GM12878 (cell line): ENCODE measurements around the gene BRSK2. TPM values are rescaled to one million over a fixed set of nuclear protein-coding genes. Genes with fewer than 3 reads are reported as not detected.

Experiments used
- ATAC-seq: fragments of 200-7000 bp; cut with Tn5 transposase; 3 replicates; pipeline ENCODE4 v1.9.1; 2020; ENCODE audit warnings: mild to moderate bottlenecking, moderate library complexity
- BruUV-seq: library from RNA; stranded (reverse); fragments of 400-500 nt; replicated peaks from 2 replicates; lab custom pipeline; 2021; lab: Mats Ljungman, UMichigan
- CTCF ChIA-PET: fragments of 300-600 bp; sonication (Branson Sonifier 250); formaldehyde crosslinking; extraction: SDS; loops from one replicate; lab custom pipeline; 2021; ENCODE audit warnings: inconsistent platforms; lab: Yijun Ruan, JAX
- POLR2A ChIA-PET: fragments of 350-600 bp; formaldehyde crosslinking; extraction: SDS; loops from one replicate; lab custom pipeline; 2021; ENCODE audit warnings: inconsistent platforms; lab: Charles Lee
- RAD21 ChIA-PET: fragments of 300-600 bp; sonication (Branson Sonifier 250); formaldehyde crosslinking; loops from one replicate; lab custom pipeline; 2023; ENCODE audit warnings: antibody characterized with exemption; ENCODE audit not compliant: unreplicated experiment; lab: Charles Lee
- SMC1A ChIA-PET: fragments of 300-600 bp; sonication (Branson Sonifier 250); formaldehyde crosslinking; loops from one replicate; lab custom pipeline; 2023; ENCODE audit not compliant: unreplicated experiment, uncharacterized antibody; lab: Charles Lee
- DNase-seq: peaks from one replicate; pipeline ENCODE4 v3.0.0-alpha.2; 2011; ENCODE audit warnings: low read depth, low spot score
- FAIRE-seq: peaks from 3 replicates; lab custom pipeline; 2011; peaks lifted over from hg19 to GRCh38; lab: Jason Lieb, UNC
- H2AFZ ChIP-seq: 2 replicates; pipeline ENCODE4 v1.6.0; 2011; ENCODE audit warnings: low read depth, low read length, control low read depth; ENCODE audit not compliant: control insufficient read depth
- H3K27ac ChIP-seq: 2 replicates; pipeline ENCODE4 v1.5.1; 2011; ENCODE audit warnings: control low read depth; ENCODE audit not compliant: control insufficient read depth, insufficient read depth
- H3K27me3 ChIP-seq, 2 experiments: replicated peaks in 1 of 2; 2 replicates each; pipeline versions ENCODE4 v1.6.0 to v1.6.1; 2011; ENCODE audit warnings: low read length in 1 of 2; ENCODE audit not compliant: control insufficient read depth in 2 of 2, insufficient read depth in 2 of 2
- H3K36me3 ChIP-seq, 2 experiments: 2 replicates each; pipeline ENCODE4 v1.5.1; 2011; ENCODE audit warnings: low read length in 1 of 2; ENCODE audit not compliant: control insufficient read depth in 2 of 2, insufficient read depth in 2 of 2
- H3K4me1 ChIP-seq: 2 replicates; pipeline ENCODE4 v1.6.1; 2011; ENCODE audit warnings: mild to moderate bottlenecking, low read length, moderate library complexity, mixed read lengths; ENCODE audit not compliant: control insufficient read depth, insufficient read depth
- H3K4me2 ChIP-seq: 2 replicates; pipeline ENCODE4 v1.6.0; 2011; ENCODE audit warnings: control low read depth; ENCODE audit not compliant: control insufficient read depth, insufficient read depth
- H3K4me3 ChIP-seq: fragments of 200-600 bp; sonication (generic); 2 replicates; pipeline ENCODE4 v1.5.1; 2016
- H3K79me2 ChIP-seq: 2 replicates; pipeline ENCODE4 v1.6.0; 2011; ENCODE audit warnings: low read length; ENCODE audit not compliant: control insufficient read depth, insufficient read depth
- H3K9ac ChIP-seq: 2 replicates; pipeline ENCODE4 v1.8.0; 2011; ENCODE audit warnings: low read length, control low read depth, mixed read lengths; ENCODE audit not compliant: control insufficient read depth, insufficient read depth
- H3K9me3 ChIP-seq: replicated peaks from 3 replicates; pipeline ENCODE4 v1.5.1; 2011; ENCODE audit warnings: mild to moderate bottlenecking, low read length; ENCODE audit not compliant: control insufficient read depth, insufficient read depth
- H4K20me1 ChIP-seq: 2 replicates; pipeline ENCODE4 v1.6.0; 2011; ENCODE audit not compliant: control insufficient read depth, insufficient read depth
- ASH2L ChIP-seq: fragments of 300-600, 200-600 bp; sonication (generic); IDR thresholded peaks from 2 replicates; pipeline ENCODE4 v1.6.1; 2017; ENCODE audit warnings: low read depth, mild to moderate bottlenecking, borderline replicate concordance
- CHD1 ChIP-seq: IDR thresholded peaks from 2 replicates; pipeline ENCODE4 v1.6.1; 2012; ENCODE audit warnings: low read depth, low read length, improper control_type of control experiment
- EP300 ChIP-seq, 2 experiments: fragments of 150-350 bp in 1 of 2; IDR thresholded peaks; 2 replicates each; pipeline ENCODE4 v1.6.1; 2011 to 2012; ENCODE audit warnings: low read depth in 2 of 2, low read length in 2 of 2, borderline replicate concordance in 1 of 2, improper control_type of control experiment in 1 of 2, inconsistent platforms in 1 of 2; ENCODE audit not compliant: control insufficient read depth in 1 of 2
- HDAC2 ChIP-seq: fragments of 200-600 bp; sonication (generic); IDR thresholded peaks from 2 replicates; pipeline ENCODE4 v1.6.1; 2017
- NBN ChIP-seq: fragments of 450-650 bp; IDR thresholded peaks from 2 replicates; pipeline ENCODE4 v1.6.1; 2016
- POU2F2 ChIP-seq: IDR thresholded peaks from 3 replicates; pipeline ENCODE4 v1.6.1; 2011; ENCODE audit warnings: low read depth, mild to moderate bottlenecking, low read length, borderline replicate concordance
- RCOR1 ChIP-seq: conservative IDR thresholded peaks from 2 replicates; pipeline ENCODE4 v1.6.1; 2012; ENCODE audit warnings: low read depth, low read length, improper control_type of control experiment
- RELA ChIP-seq: fragments of 450-650 bp; IDR thresholded peaks from 2 replicates; pipeline ENCODE4 v1.8.0; 2014; ENCODE audit warnings: borderline replicate concordance; ENCODE audit not compliant: partially characterized antibody
- YBX1 ChIP-seq: fragments of 450-650 bp; IDR thresholded peaks from 2 replicates; pipeline ENCODE4 v1.6.1; 2016; ENCODE audit warnings: antibody characterized with exemption
- WGBS: methylation state at CpG from one replicate; pipeline ENCODE4 v1.1.6; 2016; ENCODE audit warnings: low lambda C conversion rate; ENCODE audit not compliant: insufficient replicate concordance, insufficient coverage; ENCODE audit errors: missing lambda C conversion rate; 5-methylcytosine and 5-hydroxymethylcytosine counted together
- in situ Hi-C: fragments of 300-500 bp; cut with MboI; formaldehyde crosslinking; loops from 9 replicates; pipeline ENCODE4 v1.14.3; 2018; ENCODE audit warnings: mixed read lengths
- intact Hi-C: fragments of 100-400 bp; cut with micrococcal nuclease; formaldehyde crosslinking; loops from one replicate; pipeline ENCODE4 v1.14.2; 2022; ENCODE audit not compliant: unreplicated experiment
- polyA plus RNA-seq, 11 experiments: library from polyadenylated mRNA; depleted of rRNA in 4 of 11; unstranded in 6 of 11; stranded (reverse) in 5 of 11; fragments of >200 nt; fragmentation: Nextera tagmentation in 4 of 11; fragmentation: Illumina TruSeq in 1 of 11; extraction: Ambion mirVana in 4 of 11; extraction: Trizol in 1 of 11; gene quantifications; 1 replicate in 1 of 11; 2 replicates in 10 of 11; pipeline versions ENCODE4 v1.2.1 to v1.2.3, GENCODE V29; 2011 to 2016; ENCODE audit warnings: inconsistent platforms in 2 of 11, missing spikeins in 2 of 11, low read depth in 1 of 11
- total RNA-seq, 4 experiments: library from RNA; depleted of rRNA in 3 of 4; stranded (reverse); fragments of >200 nt in 3 of 4; fragmentation: Illumina TruSeq in 1 of 4; extraction: Trizol in 1 of 4; gene quantifications; 2 replicates each; pipeline versions ENCODE4 v1.2.1 to v1.2.3, GENCODE V29; 2013 to 2021
- TF ChIP-seq, protein P1 (sequence below): fragments of 150-350 bp; IDR thresholded peaks from 2 replicates; pipeline ENCODE4 v1.6.1; 2016; ENCODE audit warnings: low read depth, low read length
- TF ChIP-seq, protein P2 (sequence below): fragments of 450-650 bp; IDR thresholded peaks from 2 replicates; pipeline ENCODE4 v1.6.1; 2017; ENCODE audit warnings: borderline replicate concordance
- TF ChIP-seq, protein P3 (sequence below): fragments of 450-650 bp; IDR thresholded peaks from 2 replicates; pipeline ENCODE4 v1.6.1; 2016; ENCODE audit warnings: mild to moderate bottlenecking, moderate library complexity, borderline replicate concordance

The BRSK2 gene
- total and polyA plus RNA-seq, 10 of the 15 experiments (the other 5 are each of a cell fraction or from before 2014, with no cell fraction given), result 0.13 TPM; not detected in 9

DNA sequence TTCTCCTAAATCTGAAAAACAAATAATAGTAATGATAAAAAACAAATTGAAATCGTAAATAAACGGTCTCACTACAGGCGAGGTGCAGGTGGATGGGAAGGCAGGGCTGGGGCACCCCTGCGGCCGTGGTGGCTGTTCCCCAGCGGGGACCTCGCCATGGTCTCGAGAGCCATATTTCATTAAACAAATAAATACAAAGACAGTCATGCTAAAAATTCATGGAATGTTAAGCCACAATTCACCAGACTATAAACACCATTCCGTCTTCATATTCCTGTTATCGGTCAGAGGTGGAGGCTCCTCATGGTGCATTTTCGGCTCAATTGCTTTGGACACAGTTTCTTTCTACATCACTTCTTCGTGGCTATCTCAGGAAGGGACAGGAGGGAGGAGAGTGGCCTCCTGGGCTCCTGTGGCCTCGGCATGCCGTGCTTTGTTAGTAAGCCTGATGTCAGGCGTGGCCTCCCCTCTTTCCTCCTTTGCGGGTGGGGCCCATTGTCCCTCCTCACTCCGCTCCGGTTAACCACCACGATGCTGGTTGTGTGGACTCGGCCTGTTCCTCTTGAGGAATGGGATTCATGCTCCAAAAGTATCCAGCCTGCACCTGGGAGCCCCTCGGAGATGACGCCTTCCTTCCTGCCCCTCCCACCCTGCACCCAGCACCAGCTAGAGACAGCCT is 16.1 kb upstream of the BRSK2 start (continued):
- TF ChIP-seq, protein P1, sequence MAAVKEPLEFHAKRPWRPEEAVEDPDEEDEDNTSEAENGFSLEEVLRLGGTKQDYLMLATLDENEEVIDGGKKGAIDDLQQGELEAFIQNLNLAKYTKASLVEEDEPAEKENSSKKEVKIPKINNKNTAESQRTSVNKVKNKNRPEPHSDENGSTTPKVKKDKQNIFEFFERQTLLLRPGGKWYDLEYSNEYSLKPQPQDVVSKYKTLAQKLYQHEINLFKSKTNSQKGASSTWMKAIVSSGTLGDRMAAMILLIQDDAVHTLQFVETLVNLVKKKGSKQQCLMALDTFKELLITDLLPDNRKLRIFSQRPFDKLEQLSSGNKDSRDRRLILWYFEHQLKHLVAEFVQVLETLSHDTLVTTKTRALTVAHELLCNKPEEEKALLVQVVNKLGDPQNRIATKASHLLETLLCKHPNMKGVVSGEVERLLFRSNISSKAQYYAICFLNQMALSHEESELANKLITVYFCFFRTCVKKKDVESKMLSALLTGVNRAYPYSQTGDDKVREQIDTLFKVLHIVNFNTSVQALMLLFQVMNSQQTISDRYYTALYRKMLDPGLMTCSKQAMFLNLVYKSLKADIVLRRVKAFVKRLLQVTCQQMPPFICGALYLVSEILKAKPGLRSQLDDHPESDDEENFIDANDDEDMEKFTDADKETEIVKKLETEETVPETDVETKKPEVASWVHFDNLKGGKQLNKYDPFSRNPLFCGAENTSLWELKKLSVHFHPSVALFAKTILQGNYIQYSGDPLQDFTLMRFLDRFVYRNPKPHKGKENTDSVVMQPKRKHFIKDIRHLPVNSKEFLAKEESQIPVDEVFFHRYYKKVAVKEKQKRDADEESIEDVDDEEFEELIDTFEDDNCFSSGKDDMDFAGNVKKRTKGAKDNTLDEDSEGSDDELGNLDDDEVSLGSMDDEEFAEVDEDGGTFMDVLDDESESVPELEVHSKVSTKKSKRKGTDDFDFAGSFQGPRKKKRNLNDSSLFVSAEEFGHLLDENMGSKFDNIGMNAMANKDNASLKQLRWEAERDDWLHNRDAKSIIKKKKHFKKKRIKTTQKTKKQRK, result no peak

DNA sequence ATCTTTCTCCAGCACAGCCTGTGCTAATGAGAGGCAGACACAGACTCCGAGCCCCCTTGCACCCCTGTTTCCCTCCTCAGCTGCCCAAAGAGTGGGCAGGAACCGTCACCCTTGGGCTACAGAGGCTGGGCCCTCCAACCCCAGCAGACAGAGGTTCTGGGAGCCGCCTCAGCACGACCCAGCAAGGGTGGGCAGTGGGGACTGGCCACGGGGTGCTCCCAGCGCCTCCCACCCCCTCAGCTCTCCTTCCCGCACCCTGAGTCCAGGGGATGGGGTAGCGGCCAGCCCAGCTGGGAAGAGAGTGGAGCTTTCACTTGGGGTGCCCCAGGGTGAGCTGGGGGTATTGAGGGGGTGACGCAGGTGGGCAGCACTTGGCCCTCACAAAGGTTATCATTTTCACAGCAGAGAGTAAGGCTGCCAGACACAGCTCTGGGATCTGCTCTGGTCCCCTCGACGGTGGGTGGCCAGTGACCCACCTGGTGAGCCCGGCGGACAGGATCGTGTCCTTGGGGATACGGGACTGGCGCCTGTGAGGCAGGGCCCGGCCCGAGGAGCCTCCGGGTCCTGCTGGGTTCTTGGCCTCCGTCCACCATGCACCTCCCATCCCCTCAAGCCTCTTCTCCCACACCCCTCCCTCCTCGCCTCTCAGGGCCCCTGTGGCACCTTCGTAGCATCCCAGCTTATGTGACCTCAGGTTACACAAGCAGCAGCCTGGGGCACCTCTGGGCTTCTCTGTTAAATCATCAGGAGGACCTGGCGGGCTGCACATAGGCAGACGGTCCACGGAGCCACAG is 14.4 kb upstream of the BRSK2 start:
- Histone ChIP-seq H3K9me3 (no peaks in the 10 kb centered on the region), H3K4me1 (no peaks in the 10 kb centered on the region), H3K27me3 (no peaks in the 10 kb centered on the region), H3K4me3 (no peak overlapping the region), H3K9ac (no peak overlapping the region), H2AFZ (no peak overlapping the region), H3K27ac (no peak overlapping the region), H3K79me2 (no peaks in the 10 kb centered on the region), H3K36me3 (no peaks in the 10 kb centered on the region), H3K4me2 (no peak overlapping the region), H4K20me1 (no peaks in the 10 kb centered on the region)
- CTCF ChIA-PET, result no interaction called here
- SMC1A ChIA-PET, result no interaction called here
- POLR2A ChIA-PET, result no interaction called here
- RAD21 ChIA-PET, result no interaction called here
- 38% methylated on average over 25 of the region's 25 CpGs for WGBS
- no peak for ATAC-seq
- in situ Hi-C loops (no loop called here), intact Hi-C loops (no loop called here)
- DNase-seq, result no peak
- BruUV-seq, result no TSS peak
- FAIRE-seq, result no peak
- TF ChIP-seq YBX1, result no peak
- TF ChIP-seq RELA, result no peak
- TF ChIP-seq, protein P2, sequence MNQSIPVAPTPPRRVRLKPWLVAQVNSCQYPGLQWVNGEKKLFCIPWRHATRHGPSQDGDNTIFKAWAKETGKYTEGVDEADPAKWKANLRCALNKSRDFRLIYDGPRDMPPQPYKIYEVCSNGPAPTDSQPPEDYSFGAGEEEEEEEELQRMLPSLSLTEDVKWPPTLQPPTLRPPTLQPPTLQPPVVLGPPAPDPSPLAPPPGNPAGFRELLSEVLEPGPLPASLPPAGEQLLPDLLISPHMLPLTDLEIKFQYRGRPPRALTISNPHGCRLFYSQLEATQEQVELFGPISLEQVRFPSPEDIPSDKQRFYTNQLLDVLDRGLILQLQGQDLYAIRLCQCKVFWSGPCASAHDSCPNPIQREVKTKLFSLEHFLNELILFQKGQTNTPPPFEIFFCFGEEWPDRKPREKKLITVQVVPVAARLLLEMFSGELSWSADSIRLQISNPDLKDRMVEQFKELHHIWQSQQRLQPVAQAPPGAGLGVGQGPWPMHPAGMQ, result no peak
- no peak for TF ChIP-seq CHD1
- no peak for TF ChIP-seq RCOR1
- TF ChIP-seq HDAC2, result no peak
- no peak for TF ChIP-seq EP300 (IDR thresholded peaks at IDR 0.05; ENCODE audit: borderline replicate concordance in 1 of 2, control insufficient read depth in 1 of 2, low read depth in 2 of 2, low read length in 2 of 2)
- TF ChIP-seq ASH2L, result no peak
- no peak for TF ChIP-seq NBN
- no peak for TF ChIP-seq POU2F2
- TF ChIP-seq, protein P3, sequence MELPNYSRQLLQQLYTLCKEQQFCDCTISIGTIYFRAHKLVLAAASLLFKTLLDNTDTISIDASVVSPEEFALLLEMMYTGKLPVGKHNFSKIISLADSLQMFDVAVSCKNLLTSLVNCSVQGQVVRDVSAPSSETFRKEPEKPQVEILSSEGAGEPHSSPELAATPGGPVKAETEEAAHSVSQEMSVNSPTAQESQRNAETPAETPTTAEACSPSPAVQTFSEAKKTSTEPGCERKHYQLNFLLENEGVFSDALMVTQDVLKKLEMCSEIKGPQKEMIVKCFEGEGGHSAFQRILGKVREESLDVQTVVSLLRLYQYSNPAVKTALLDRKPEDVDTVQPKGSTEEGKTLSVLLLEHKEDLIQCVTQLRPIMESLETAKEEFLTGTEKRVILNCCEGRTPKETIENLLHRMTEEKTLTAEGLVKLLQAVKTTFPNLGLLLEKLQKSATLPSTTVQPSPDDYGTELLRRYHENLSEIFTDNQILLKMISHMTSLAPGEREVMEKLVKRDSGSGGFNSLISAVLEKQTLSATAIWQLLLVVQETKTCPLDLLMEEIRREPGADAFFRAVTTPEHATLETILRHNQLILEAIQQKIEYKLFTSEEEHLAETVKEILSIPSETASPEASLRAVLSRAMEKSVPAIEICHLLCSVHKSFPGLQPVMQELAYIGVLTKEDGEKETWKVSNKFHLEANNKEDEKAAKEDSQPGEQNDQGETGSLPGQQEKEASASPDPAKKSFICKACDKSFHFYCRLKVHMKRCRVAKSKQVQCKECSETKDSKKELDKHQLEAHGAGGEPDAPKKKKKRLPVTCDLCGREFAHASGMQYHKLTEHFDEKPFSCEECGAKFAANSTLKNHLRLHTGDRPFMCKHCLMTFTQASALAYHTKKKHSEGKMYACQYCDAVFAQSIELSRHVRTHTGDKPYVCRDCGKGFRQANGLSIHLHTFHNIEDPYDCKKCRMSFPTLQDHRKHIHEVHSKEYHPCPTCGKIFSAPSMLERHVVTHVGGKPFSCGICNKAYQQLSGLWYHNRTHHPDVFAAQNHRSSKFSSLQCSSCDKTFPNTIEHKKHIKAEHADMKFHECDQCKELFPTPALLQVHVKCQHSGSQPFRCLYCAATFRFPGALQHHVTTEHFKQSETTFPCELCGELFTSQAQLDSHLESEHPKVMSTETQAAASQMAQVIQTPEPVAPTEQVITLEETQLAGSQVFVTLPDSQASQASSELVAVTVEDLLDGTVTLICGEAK, result no peak
